H7 (cell line): Measurements from ENCODE around the gene CUX1. TPM values are rescaled to one million over a fixed set of nuclear protein-coding genes. Genes with fewer than 3 reads are reported as not detected.
A peak's percentile ranks its signal among the peaks of the same experiment; 100 is the strongest.
"Not testable (repeated sequence)": the region's sequence is repeated elsewhere in the genome, so short reads cannot be mapped to it uniquely, and the experiment has no call there.

ENCODE experiments used
- DNase-seq: peaks from one replicate; pipeline ENCODE4 v3.0.0; 2012
- H3K27me3 ChIP-seq: 2 replicates; pipeline ENCODE4 v1.6.0; 2011; ENCODE audit warnings: mild to moderate bottlenecking, low read length; ENCODE audit not compliant: control insufficient read depth, insufficient read depth
- H3K36me3 ChIP-seq: replicated peaks from 2 replicates; pipeline ENCODE4 v1.5.1; 2011; ENCODE audit warnings: low read length; ENCODE audit not compliant: control insufficient read depth, insufficient read depth
- H3K4me3 ChIP-seq: 2 replicates; pipeline ENCODE4 v1.5.1; 2011; ENCODE audit warnings: low read depth, mild to moderate bottlenecking, control low read depth, low read length, moderate library complexity; ENCODE audit not compliant: insufficient read depth
- total RNA-seq: library from RNA; depleted of rRNA; stranded (reverse); fragments of >200 nt; shearing (Covaris generic); gene quantifications from 2 replicates; pipeline ENCODE4 v1.2.3, GENCODE V29; 2014

Gene CUX1
- total RNA-seq, 1 experiment from 2014 or later = 28.2 TPM

DNA sequence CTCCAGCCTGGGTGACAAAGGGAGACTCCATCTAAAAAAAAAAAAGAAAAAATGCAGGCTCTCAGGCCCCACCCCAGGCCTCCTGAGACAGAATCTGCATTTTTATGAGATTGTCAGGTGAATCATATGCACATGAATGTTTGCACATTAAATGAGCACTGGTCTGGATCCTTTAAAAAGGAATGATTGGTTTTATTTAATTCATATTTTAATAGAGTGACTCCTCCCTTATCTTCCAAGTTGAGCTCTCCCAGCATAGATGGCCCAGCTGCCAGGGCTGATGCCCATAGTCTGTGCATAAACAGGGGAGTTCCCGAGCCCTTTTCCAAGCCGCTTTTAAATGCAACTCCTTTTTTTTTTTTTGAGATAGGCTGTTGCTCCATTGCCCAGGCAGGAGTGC is 28.5 kb downstream of the CUX1 start:
- Histone ChIP-seq H3K4me3 (no peak overlapping the region), H3K36me3 (peaks cover 1% of the 10 kb centered on the region; the same call in 1 of the 2 replicates), H3K27me3 (no peaks in the 10 kb centered on the region)
- no peak for DNase-seq

DNA sequence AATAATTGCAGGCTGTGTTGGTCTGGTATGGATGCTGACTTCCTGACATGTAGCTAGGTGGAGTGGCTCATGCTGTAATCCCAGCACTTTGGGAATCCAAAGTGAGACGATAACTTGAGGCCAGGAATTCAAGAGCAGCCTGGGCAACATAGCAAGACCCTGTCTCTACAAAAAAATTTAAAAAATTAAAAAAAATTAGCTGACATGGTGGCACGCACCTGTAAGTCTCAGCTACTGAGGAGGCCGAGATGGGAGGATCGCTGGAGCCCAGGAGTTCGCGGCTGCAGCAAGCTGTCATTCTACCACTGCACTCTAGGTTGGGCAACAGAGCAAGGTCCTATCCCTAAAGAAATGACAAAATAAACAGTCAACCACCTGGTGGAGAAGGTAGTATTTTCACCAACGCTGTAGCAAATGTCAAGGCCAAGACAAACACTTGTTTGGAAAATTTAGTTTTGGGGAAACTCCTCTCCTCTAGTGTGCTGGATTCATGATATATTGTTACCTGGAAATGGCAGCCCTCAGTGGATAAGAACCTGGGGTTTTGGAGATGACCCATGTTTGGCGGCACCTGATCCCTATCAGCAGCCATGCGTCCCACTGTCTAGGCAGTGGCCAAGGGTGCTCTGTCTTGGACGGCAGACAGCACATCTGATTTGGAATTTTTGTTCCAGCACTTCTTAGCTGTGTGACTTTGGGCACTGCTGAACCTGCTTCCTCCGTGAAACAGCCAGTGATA is 29.5 kb downstream of the CUX1 start:
- Histone ChIP-seq H3K36me3 (peaks cover 1% of the 10 kb centered on the region; the same call in 1 of the 2 replicates), H3K4me3 (no peak overlapping the region), H3K27me3 (no peaks in the 10 kb centered on the region)
- DNase-seq = no peak

DNA sequence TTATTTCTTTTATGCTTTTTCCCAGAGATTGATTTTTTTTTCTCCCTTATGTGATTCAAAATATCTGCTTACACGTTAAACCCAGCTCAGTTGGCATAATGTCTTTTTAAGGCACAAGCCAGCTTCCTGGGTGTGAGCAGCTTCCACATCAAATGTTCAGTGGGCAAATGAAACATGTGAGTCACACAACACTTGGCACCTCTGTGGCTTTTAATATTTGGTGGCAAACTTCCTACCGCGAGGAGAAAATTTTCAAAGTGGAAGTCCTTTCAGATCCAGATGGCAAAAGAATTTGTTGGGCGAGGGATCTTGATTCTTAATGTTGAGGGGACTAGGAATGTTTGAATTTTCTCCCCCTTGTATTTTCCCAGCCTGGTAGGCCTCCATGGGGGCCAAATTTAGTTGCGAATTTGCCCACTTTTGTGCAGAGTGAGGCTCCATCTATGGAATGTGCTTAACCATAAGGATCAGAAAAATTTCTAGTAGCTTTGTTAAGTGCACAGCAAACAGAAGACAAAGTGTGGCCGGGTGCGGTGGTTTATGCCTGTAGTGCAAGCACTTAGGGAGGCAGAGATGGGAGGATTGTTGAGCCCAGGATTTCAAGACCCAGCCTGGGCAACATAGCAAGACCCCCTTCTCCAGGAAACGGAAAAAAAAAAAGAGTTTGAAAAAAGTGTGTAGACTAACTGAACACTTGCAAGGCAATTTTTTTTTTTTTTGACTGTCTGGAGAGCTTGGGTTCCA is 31.0 kb downstream of the CUX1 start:
- H3K4me3 ChIP-seq = no peak overlapping the region
- no peak for DNase-seq
- H3K36me3 ChIP-seq = peaks cover 1% of the 10 kb centered on the region; the same call in 1 of the 2 replicates
- no peaks in the 10 kb centered on the region for H3K27me3 ChIP-seq

DNA sequence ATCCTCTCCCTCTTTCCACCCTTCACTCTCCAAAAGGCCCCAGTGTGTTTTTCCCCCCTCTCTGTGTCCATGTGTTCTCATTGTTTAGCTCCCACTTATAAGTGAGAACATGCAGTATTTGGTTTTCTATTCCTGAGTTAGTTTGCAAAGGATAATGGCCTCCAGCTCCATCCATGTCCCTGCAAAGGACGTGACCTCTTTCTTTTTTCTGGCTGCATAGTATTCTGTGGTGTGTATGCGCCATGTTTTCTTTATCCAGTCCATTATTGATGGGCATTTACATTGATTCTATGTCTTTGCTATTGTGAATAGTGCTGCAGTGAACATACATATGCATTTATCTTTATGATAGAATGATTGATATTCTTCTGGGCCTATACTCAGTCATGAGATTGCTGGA is 31.9 kb downstream of the CUX1 start:
- not testable (repeated sequence) for H3K36me3 ChIP-seq, H3K4me3 ChIP-seq, H3K27me3 ChIP-seq, DNase-seq

DNA sequence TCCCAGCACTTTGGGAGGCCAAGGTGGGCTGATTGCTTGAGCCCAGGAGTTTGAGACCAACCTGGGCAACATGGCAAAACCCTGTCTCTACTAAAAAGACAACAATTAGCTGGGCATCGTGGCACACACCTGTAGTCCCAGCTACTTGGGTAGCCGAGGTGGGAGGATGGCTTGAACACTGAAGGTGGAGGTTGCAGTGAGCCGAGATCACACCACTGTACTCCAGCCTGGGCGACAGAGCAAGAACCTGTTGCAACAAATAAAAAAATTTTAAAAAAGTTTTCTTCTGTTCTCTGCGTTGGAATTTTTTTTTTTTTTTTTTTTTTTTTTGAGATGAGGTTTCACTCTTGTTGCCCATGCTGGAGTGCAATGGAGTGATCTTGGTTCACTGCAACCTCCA is 34.9 kb downstream of the CUX1 start:
- not testable (repeated sequence) for H3K4me3 ChIP-seq, H3K36me3 ChIP-seq, DNase-seq, H3K27me3 ChIP-seq

DNA sequence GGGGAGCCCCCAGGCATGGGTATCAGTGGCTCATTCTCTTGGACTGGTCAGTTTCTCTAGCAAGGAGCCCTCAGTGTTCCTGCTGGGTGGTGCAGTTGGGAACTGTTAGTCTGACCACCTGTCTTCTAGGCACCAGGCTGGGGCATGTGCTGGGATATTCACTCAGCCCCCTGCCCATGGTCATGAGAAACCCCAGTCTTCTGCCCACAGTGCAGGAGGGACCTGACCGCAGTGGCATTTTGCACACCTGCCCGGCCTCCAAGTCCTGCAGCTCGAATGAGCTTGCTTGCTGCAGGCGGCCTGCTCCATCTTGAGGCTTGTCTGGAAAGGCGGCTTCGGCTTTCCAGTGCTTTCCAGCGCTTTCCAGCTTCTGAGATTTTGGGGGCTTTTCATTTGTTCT is 36.3 kb downstream of the CUX1 start:
- DNase-seq = no peak
- no peak overlapping the region for H3K4me3 ChIP-seq
- no peaks in the 10 kb centered on the region for H3K36me3 ChIP-seq
- no peaks in the 10 kb centered on the region for H3K27me3 ChIP-seq

DNA sequence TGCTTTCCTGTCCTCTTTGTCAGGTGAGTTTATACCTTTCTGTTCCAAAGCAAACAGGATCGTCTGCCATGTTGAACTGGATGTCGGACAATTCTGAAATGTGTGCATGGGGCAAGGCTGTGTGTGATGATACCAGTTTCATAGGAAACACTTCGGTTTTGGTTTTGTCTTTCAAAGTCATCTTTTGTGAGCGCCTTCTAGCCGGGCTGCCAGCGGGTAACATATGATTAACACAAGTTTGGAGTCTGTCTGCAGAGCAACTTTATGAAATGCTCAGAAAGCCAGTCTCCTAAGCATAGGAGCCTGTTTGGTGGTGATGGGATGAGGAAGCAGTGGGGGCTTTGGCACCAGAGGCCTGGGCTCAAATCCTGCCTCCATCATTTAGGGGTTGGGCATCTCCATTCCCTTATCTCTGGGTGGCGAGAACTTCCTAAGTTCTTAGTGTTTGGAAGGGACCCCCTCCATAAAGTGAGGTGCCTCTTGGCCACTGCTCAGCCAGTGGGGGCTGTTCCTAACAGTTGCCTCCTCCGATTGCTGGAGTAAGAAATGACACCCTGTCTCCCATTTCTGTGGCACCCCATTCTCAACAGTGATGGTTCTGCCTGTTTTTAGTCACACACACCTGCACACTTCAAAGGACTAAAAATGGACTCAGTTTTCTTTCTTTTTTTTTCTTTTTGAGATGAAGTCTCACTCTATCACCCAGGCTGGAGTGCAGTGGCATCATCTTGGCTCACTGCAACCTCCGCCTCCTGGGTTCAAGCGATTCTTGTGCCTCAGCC is 36.8 kb downstream of the CUX1 start:
- H3K27me3 ChIP-seq = no peaks in the 10 kb centered on the region
- no peak overlapping the region for H3K4me3 ChIP-seq
- no peak for DNase-seq
- H3K36me3 ChIP-seq = no peaks in the 10 kb centered on the region

DNA sequence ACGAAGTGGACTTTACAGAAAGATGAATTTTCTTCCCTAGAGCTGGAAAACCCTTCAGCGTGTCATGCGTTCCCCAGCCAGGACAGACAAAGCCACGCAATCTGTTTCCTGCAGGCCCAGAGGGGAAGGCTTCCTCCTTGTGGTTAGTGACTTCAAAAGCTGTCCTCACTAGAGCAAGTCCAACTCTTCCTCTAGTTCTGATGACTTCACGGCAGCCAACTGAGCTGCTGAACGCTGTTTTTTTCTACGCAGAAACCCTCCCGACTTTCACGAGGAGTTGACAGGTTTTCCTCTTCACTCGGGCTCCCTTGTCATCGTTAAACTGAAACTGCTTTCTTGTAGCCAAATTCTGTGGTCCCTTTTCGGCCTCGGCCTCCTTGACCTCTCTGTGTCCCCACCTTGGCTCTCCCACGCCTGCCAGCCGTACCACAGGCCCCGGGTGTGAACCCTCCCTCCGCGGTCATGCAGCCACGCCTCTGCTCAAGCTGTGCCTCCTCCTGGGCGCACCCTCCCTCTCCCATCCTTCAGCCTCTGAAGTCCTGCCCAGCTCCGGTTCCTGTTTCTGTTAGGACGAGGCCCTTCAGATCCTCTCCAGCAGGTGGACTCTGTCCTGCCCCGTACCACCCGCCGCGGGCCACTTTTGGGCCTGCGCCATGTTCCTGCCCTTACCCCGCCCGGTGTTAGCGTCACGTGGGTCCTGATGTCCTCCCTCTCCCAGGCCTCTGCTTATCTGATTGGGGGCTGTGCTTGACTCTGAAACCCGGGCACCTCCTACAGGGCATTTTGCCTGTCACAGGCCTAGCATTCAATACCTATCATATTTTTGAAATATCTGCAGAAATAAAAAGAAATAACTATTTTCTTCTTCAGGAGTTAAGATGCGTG is 39.3 kb downstream of the CUX1 start:
- peak; percentile 72 for DNase-seq
- Histone ChIP-seq H3K27me3 (no peaks in the 10 kb centered on the region), H3K36me3 (no peaks in the 10 kb centered on the region), H3K4me3 (no peak overlapping the region)

DNA sequence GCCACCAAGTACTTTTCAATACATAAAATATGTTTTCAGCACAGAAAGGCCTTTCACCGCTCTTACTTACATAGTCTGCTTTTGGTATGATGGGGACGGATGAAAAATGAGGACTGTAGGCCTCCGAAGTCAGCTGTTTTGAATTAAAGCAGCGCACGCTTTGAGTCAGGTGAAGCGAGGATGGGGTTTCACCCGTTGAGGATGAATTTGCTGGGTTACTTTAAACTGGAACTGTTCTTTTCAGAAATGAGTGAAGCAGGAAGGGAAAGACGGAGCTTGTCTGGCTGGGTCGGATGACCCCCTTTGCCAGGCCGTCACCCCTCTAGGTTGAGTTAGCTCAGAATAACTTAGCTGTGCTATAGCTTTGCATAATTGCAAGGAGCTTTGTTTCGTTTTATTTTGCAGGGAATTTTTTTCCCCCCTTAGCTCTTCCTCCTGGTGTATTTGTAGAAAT is 40.0 kb downstream of the CUX1 start:
- H3K27me3 ChIP-seq = no peaks in the 10 kb centered on the region
- no peak for DNase-seq
- H3K4me3 ChIP-seq = no peak overlapping the region
- no peaks in the 10 kb centered on the region for H3K36me3 ChIP-seq

DNA sequence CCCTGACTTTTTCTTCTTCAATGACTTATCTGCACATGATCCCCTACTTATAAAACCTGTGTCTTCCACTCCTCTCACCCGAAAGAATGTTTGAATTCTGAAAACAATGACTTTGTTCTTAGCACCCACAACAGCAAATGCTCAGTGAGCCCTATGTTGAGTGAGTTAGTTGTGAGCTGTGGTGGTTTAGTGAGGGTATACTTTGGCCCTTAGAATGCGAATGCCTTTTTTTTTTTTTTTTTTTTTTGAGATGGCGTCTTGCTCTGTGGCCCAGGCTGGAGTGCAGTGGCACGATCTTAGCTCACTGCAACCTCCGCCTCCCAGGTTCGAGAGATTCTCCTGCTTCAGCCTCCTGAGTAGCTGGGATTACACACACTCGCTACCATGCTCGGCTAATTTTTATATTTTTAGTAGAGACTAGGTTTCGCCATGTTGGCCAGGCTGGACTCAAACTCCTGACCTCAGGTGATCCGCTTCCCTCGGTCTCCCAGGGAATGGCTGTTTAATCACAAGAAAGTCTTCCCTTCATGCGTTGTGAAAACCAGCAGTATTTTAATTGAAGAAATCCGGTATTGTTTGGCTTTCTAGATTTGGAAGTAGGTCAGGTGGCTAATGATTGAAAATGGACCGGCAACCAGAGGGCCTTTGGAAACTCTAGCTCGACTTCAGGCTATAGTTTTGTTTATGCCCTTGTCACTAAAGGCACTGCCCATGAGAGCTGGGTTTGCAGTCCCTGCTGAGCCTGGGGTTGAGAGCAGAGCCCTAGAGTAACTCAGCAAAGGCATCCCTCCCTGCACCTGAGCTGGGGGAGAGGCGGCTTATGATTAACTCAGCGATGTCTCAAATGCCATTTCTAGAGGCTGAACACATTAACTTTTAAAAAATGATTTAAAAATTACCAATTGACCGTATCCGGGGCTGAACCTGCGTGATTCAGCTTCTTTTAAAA is 41.3 kb downstream of the CUX1 start:
- Histone ChIP-seq H3K27me3 (no peaks in the 10 kb centered on the region), H3K36me3 (no peaks in the 10 kb centered on the region), H3K4me3 (no peak overlapping the region)
- DNase-seq = no peak

DNA sequence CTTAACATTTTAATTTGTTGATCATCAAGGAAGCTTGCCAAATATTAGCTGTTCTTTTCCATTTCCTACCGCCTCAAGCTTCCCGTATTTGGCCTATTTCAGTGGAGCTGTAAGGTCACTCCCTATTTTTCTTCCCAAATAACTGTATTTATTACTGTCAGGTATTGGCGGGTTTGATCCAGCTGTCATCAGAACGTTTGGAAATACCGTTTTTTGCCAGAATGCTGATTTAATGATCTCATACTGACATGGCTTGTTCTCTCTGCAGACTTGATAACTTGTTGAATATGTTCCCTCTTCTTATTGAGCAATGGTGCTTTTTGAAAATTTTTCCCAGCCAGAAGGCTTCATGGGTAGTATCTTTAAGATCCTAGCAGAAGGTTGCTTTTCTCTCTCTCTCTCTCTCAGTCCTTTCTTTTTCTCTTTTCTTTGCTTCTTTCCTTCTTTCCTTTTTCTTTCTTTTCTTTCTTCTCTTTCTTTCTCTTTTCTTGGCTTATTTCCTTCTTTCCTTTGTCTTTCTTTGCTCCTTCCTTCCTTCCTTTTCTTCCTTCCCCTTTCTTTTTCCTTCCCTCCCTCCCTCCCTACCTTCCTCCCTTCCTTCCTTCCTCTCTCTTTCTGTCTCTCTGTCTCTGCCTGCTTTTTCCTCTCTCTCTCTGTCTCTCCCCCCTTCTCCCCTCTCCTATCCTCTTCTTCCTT is 42.1 kb downstream of the CUX1 start:
- Histone ChIP-seq H3K4me3 (no peak overlapping the region), H3K27me3 (no peaks in the 10 kb centered on the region), H3K36me3 (no peaks in the 10 kb centered on the region)
- DNase-seq = no peak

DNA sequence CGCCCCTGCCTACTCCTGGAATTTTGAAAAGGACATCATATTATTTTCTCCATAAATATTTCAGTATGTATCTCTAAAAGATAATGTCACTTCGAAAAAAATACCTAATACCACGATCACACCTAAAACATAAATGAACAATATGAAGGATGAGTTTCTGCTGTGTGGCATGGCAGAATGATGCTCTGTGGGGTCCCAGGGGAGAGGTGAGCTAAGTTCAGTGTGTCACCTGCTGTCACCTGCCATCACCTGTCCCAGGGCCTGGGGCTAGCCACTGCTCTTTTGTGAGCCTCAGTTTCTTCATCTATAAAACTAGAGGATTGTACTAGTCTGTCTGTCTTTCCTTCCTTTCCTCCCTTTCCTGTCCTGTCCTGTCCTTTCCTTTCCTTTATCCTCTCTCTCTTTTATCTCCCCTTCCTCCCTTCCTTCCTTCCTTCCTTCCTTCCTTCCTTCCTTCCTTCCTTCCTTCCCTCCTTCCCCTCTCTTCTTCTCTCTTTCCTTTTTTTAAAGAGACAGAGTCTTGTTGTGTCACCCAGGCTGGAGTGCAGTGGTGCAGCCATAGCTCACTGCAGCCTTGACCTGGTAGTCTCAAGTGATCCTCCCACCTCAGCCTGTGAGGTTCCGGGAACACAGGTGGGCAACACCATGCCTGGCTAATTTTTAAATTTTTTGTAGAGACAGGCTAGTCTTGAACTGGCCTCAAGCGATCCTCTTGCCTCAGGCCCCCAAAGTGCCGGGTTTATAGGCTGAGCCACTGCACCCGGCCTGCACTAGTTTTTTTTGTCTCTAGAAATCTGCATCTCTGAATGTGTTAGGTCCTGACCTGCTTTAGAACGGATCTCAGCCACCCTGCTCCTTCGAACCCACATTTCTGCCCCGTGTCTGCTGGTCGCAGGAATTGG is 43.1 kb downstream of the CUX1 start:
- Histone ChIP-seq H3K4me3 (no peak overlapping the region), H3K27me3 (no peaks in the 10 kb centered on the region), H3K36me3 (no peaks in the 10 kb centered on the region)
- DNase-seq = no peak
